Neural progenitor cell (in vitro differentiated cells): ENCODE measurements around the gene CNP. TPM values are rescaled to one million over a fixed set of nuclear protein-coding genes. Genes with fewer than 3 reads are reported as not detected.

Experiments
- DNase-seq: peaks from one replicate; pipeline ENCODE4 v3.0.0-alpha.2; 2016; ENCODE audit warnings: low spot score
- H2AFZ ChIP-seq: fragments of 200-600 bp; sonication (generic); replicated peaks from 2 replicates; pipeline ENCODE4 v1.6.1; 2016; ENCODE audit warnings: antibody characterized with exemption
- H3F3A ChIP-seq: fragments of 200-600 bp; sonication (generic); 2 replicates; pipeline ENCODE4 v1.6.1; 2016; ENCODE audit warnings: antibody characterized with exemption, low read depth
- H3K27ac ChIP-seq: fragments of 200-600 bp; sonication (generic); 2 replicates; pipeline ENCODE4 v1.5.1; 2016; ENCODE audit warnings: mild to moderate bottlenecking
- H3K27me3 ChIP-seq: fragments of 200-600 bp; sonication (generic); 2 replicates; pipeline ENCODE4 v1.6.1; 2016; ENCODE audit warnings: mild to moderate bottlenecking, moderate library complexity
- H3K36me3 ChIP-seq: fragments of 200-600 bp; sonication (generic); 2 replicates; pipeline ENCODE4 v1.5.1; 2016
- H3K4me1 ChIP-seq: fragments of 200-600 bp; sonication (generic); 2 replicates; pipeline ENCODE4 v1.6.1; 2016; ENCODE audit warnings: mixed run types
- H3K4me2 ChIP-seq: fragments of 200-600 bp; sonication (generic); 2 replicates; pipeline ENCODE4 v1.6.1; 2016
- H3K4me3 ChIP-seq: fragments of 200-600 bp; sonication (generic); 2 replicates; pipeline ENCODE4 v1.5.1; 2016
- H3K79me2 ChIP-seq: fragments of 200-600 bp; sonication (generic); 2 replicates; pipeline ENCODE4 v1.6.1; 2016; ENCODE audit warnings: low read depth
- H3K9ac ChIP-seq: fragments of 200-600 bp; sonication (generic); 2 replicates; pipeline ENCODE4 v1.6.1; 2016
- H3K9me3 ChIP-seq: fragments of 200-600 bp; sonication (generic); 2 replicates; pipeline ENCODE4 v1.5.1; 2016; ENCODE audit warnings: low read depth
- H4K20me1 ChIP-seq: fragments of 200-600 bp; sonication (generic); 2 replicates; pipeline ENCODE4 v1.6.1; 2016; ENCODE audit warnings: low read depth
- H3K27ac Mint-ChIP-seq: 3 replicates; pipeline ENCODE4 v1.8.0; 2021; ENCODE audit warnings: mixed read lengths
- H3K27me3 Mint-ChIP-seq: 2 replicates; pipeline ENCODE4 v1.8.0; 2022; ENCODE audit warnings: low read depth, mild to moderate bottlenecking, inconsistent platforms, moderate library complexity, mixed read lengths; ENCODE audit not compliant: insufficient read depth
- H3K36me3 Mint-ChIP-seq: 3 replicates; pipeline ENCODE4 v1.8.0; 2021; ENCODE audit warnings: mixed read lengths
- H3K4me1 Mint-ChIP-seq: 3 replicates; pipeline ENCODE4 v1.8.0; 2021; ENCODE audit warnings: mixed read lengths
- H3K4me3 Mint-ChIP-seq: 3 replicates; pipeline ENCODE4 v1.8.0; 2021; ENCODE audit warnings: mild to moderate bottlenecking, moderate library complexity, mixed read lengths
- H3K9me3 Mint-ChIP-seq: 3 replicates; pipeline ENCODE4 v1.8.0; 2020; ENCODE audit warnings: mixed read lengths
- CTCF ChIP-seq: fragments of 200-600 bp; sonication (generic); IDR thresholded peaks from 2 replicates; pipeline ENCODE4 v1.5.1; 2017; ENCODE audit warnings: antibody characterized with exemption, mild to moderate bottlenecking
- EZH2 ChIP-seq: fragments of 200-600 bp; sonication (generic); IDR thresholded peaks from 2 replicates; pipeline ENCODE4 v1.6.1; 2017; ENCODE audit warnings: antibody characterized with exemption, mild to moderate bottlenecking, moderate library complexity
- EZH2phosphoT487 ChIP-seq: fragments of 200-600 bp; sonication (generic); IDR thresholded peaks from 2 replicates; pipeline ENCODE4 v1.6.1; 2017; ENCODE audit warnings: antibody characterized with exemption
- total RNA-seq: library from RNA; depleted of rRNA; stranded (reverse); fragments of >200 nt; gene quantifications from 2 replicates; pipeline ENCODE4 v1.2.3, GENCODE V29; 2015; ENCODE audit warnings: low replicate concordance

The CNP gene
- total RNA-seq, 1 donor from 2014 or later = 38.6 TPM

GRCh38 chr17:41957031-41957868 lies 9.3 kb upstream of the CNP start:
- Mint-ChIP-seq H3K9me3 (no peaks in the 10 kb centered on the region), H3K36me3 (peaks cover 8% of the 10 kb centered on the region), H3K27ac (peak overlapping the region; percentile 83), H3K27me3 (peaks cover 3% of the 10 kb centered on the region), H3K4me3 (no peak overlapping the region), H3K4me1 (peaks cover 16% of the 10 kb centered on the region)
- Histone ChIP-seq H3K79me2 (no peaks in the 10 kb centered on the region), H3K9me3 (no peaks in the 10 kb centered on the region), H3K4me3 (no peak overlapping the region), H4K20me1 (no peaks in the 10 kb centered on the region), H3K36me3 (no peaks in the 10 kb centered on the region), H3K4me2 (peak overlapping the region; percentile 43), H3K9ac (no peak overlapping the region), H2AFZ (no peak overlapping the region), H3F3A (peaks cover 6% of the 10 kb centered on the region), H3K27me3 (no peaks in the 10 kb centered on the region), H3K4me1 (peaks cover 6% of the 10 kb centered on the region), H3K27ac (no peak overlapping the region)
- DNase-seq = peak; percentile 15
- no peak for TF ChIP-seq CTCF
- TF ChIP-seq EZH2phosphoT487 = no peak
- TF ChIP-seq EZH2 = no peak

GRCh38 chr17:41957869-41958439 lies 8.6 kb upstream of the CNP start:
- Histone ChIP-seq H4K20me1 (no peaks in the 10 kb centered on the region), H3K27ac (no peak overlapping the region), H3F3A (peaks cover 6% of the 10 kb centered on the region), H3K9me3 (no peaks in the 10 kb centered on the region), H3K4me2 (peak overlapping the region; percentile 43), H2AFZ (no peak overlapping the region), H3K4me1 (peaks cover 6% of the 10 kb centered on the region), H3K36me3 (no peaks in the 10 kb centered on the region), H3K4me3 (no peak overlapping the region), H3K9ac (no peak overlapping the region), H3K27me3 (no peaks in the 10 kb centered on the region), H3K79me2 (no peaks in the 10 kb centered on the region)
- DNase-seq = no peak
- peaks cover 8% of the 10 kb centered on the region for H3K36me3 Mint-ChIP-seq
- TF ChIP-seq EZH2phosphoT487 = no peak
- no peak for TF ChIP-seq EZH2
- no peak for TF ChIP-seq CTCF
- H3K4me3 Mint-ChIP-seq = no peak overlapping the region
- H3K27me3 Mint-ChIP-seq = peaks cover 3% of the 10 kb centered on the region
- H3K9me3 Mint-ChIP-seq = no peaks in the 10 kb centered on the region
- H3K4me1 Mint-ChIP-seq = peaks cover 20% of the 10 kb centered on the region
- H3K27ac Mint-ChIP-seq = peak overlapping the region; percentile 83

GRCh38 chr17:41959030-41959335 lies 7.6 kb upstream of the CNP start:
- peak overlapping the region; percentile 82 for H3K27ac Mint-ChIP-seq
- DNase-seq = no peak
- H3K27me3 ChIP-seq = no peaks in the 10 kb centered on the region

More at GRCh38 chr17:41959030-41959335, 7.6 kb upstream of the CNP start:
- Mint-ChIP-seq H3K27me3 (peaks cover 3% of the 10 kb centered on the region), H3K4me1 (peaks cover 23% of the 10 kb centered on the region), H3K36me3 (peaks cover 3% of the 10 kb centered on the region), H3K4me3 (no peak overlapping the region), H3K9me3 (no peaks in the 10 kb centered on the region)
- no peaks in the 10 kb centered on the region for H3K36me3 ChIP-seq
- no peak overlapping the region for H2AFZ ChIP-seq
- H4K20me1 ChIP-seq = no peaks in the 10 kb centered on the region
- H3K9ac ChIP-seq = no peak overlapping the region
- H3K4me3 ChIP-seq = no peak overlapping the region
- no peak overlapping the region for H3K27ac ChIP-seq
- no peaks in the 10 kb centered on the region for H3K79me2 ChIP-seq
- H3F3A ChIP-seq = peaks cover 6% of the 10 kb centered on the region
- TF ChIP-seq CTCF = no peak
- no peak for TF ChIP-seq EZH2phosphoT487
- no peak for TF ChIP-seq EZH2
- no peak overlapping the region for H3K4me2 ChIP-seq
- no peaks in the 10 kb centered on the region for H3K9me3 ChIP-seq
- H3K4me1 ChIP-seq = peaks cover 6% of the 10 kb centered on the region
